Ishikawa (cell line): ENCODE results near the gene IL12A.
A peak's percentile ranks its signal among the peaks of the same experiment; 100 is the strongest.

Source experiments
- CEBPB ChIP-seq: IDR thresholded peaks from 2 replicates; pipeline ENCODE4 v1.6.1; 2012
- CREB1 ChIP-seq: IDR thresholded peaks from 2 replicates; pipeline ENCODE4 v1.6.1; 2012; ENCODE audit warnings: low read depth
- EGR1 ChIP-seq: IDR thresholded peaks from 2 replicates; pipeline ENCODE4 v1.6.1; 2012
- EP300 ChIP-seq: IDR thresholded peaks from 2 replicates; pipeline ENCODE4 v1.6.1; 2012; ENCODE audit warnings: borderline replicate concordance
- FOXM1 ChIP-seq: IDR thresholded peaks from 2 replicates; pipeline ENCODE4 v1.6.1; 2012; ENCODE audit warnings: low read depth, borderline replicate concordance
- RAD21 ChIP-seq: IDR thresholded peaks from 2 replicates; pipeline ENCODE4 v1.6.1; 2012; ENCODE audit warnings: low read depth
- REST ChIP-seq: IDR thresholded peaks from 2 replicates; pipeline ENCODE4 v1.6.1; 2012; ENCODE audit warnings: low read depth, mild to moderate bottlenecking
- TAF1 ChIP-seq: IDR thresholded peaks from 2 replicates; pipeline ENCODE4 v1.6.1; 2012; ENCODE audit warnings: low read depth, mild to moderate bottlenecking
- TCF12 ChIP-seq: IDR thresholded peaks from 2 replicates; pipeline ENCODE4 v1.6.1; 2012; ENCODE audit warnings: low read depth
- TEAD4 ChIP-seq: IDR thresholded peaks from 2 replicates; pipeline ENCODE4 v1.6.1; 2012
- TF ChIP-seq, protein P1 (sequence below): IDR thresholded peaks from 2 replicates; pipeline ENCODE4 v1.6.1; 2012

DNA sequence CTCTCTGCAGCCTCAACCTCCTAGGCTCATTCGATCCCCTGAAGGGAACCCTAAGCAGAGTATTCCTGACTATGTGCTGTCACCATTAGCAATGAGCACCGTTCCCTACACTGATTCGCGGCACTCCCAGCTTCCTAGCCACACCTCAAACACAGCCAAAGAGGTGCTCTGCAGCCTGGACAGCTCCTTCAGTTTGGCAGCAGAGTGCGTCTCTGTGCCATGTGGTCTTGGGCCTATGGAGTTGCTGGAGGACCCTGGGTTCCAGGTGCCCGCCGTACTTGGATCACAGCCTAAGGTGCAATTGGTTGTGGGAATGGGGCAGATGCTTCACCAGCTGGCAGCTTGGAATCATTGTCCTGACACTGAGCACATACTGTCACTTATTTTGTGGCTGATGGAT, 17.3 kb upstream of the IL12A start:
- TF ChIP-seq EGR1: no peak
- TF ChIP-seq EP300: no peak
- TF ChIP-seq CREB1: no peak
- TF ChIP-seq, protein P1, sequence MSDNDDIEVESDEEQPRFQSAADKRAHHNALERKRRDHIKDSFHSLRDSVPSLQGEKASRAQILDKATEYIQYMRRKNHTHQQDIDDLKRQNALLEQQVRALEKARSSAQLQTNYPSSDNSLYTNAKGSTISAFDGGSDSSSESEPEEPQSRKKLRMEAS: no peak
- no peak for TF ChIP-seq TCF12
- no peak for TF ChIP-seq FOXM1
- TF ChIP-seq REST: 0 out of 2 replicates have a peak, but pooled peaks have one; percentile 25
- no peak for TF ChIP-seq CEBPB
- no peak for TF ChIP-seq TAF1
- TF ChIP-seq RAD21: no peak
- TF ChIP-seq TEAD4: no peak
